Activated CD4-positive, alpha-beta memory T cell treated with anti-CD3 and anti-CD28 coated beads for 36 hours (primary cell): Measurements from ENCODE around the gene TCF7L2. TPM values are rescaled to one million over a fixed set of nuclear protein-coding genes. Genes with fewer than 3 reads are reported as not detected.
"Not testable (repeated sequence)": the region's sequence is repeated elsewhere in the genome, so short reads cannot be mapped to it uniquely, and the experiment has no call there.

Source experiments
- CTCF ChIA-PET: fragments of 350-600 bp; sonication (Branson Sonifier 250); formaldehyde crosslinking; loops from one replicate; lab custom pipeline; 2021; ENCODE audit warnings: antibody characterized with exemption, inconsistent platforms; lab: Charles Lee
- POLR2A ChIA-PET: fragments of 350-600 bp; sonication (Branson Sonifier 250); formaldehyde crosslinking; loops from one replicate; lab custom pipeline; 2021; ENCODE audit warnings: antibody characterized with exemption; lab: Charles Lee
- DNase-seq: peaks from one replicate; pipeline ENCODE4 v3.0.0-alpha.2; 2020
- H3K27ac Mint-ChIP-seq: one replicate; pipeline ENCODE4 v1.8.0; 2021; ENCODE audit warnings: mixed read lengths
- H3K27me3 Mint-ChIP-seq: one replicate; pipeline ENCODE4 v1.8.0; 2021; ENCODE audit warnings: mixed read lengths
- H3K36me3 Mint-ChIP-seq: one replicate; pipeline ENCODE4 v1.8.0; 2021; ENCODE audit warnings: mixed read lengths
- H3K4me1 Mint-ChIP-seq: one replicate; pipeline ENCODE4 v1.8.0; 2021; ENCODE audit warnings: low read depth, mixed read lengths
- H3K4me3 Mint-ChIP-seq: one replicate; pipeline ENCODE4 v1.8.0; 2021; ENCODE audit warnings: mild to moderate bottlenecking, mixed read lengths
- H3K9me3 Mint-ChIP-seq: one replicate; pipeline ENCODE4 v1.8.0; 2021; ENCODE audit warnings: mixed read lengths
- intact Hi-C: fragments of 100-400 bp; cut with micrococcal nuclease; formaldehyde crosslinking; loops from one replicate; pipeline ENCODE4 v1.15.1; 2023
- total RNA-seq, 2 experiments: library from RNA; stranded (reverse); gene quantifications; one replicate each; pipeline ENCODE4 v1.2.3, GENCODE V29; 2021

The TCF7L2 gene
- total RNA-seq, 2 experiments from 2014 or later, result 0.71 to 1.5 TPM

DNA sequence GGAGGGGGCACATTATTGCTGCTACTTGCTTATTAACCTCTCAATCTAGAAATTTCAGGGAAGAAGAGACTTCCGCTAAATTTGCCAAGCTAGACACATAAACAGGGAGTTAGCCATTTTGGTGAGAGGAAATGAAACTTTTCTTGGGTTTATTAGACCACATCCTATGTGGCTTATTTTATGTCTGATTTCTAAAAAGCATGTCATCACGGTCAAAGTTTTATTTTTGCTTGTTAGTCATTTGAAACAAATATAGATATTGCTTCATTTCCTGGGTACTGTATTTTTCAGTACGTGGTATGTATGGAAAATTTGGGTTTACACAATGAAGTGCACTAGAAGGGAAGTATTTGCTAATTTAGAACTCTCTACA is 144.1 kb downstream of the TCF7L2 start:
- DNase-seq, result no peak
- H3K9me3 Mint-ChIP-seq, result peaks cover 3% of the 10 kb centered on the region
- H3K36me3 Mint-ChIP-seq, result no peaks in the 10 kb centered on the region
- no peaks in the 10 kb centered on the region for H3K27me3 Mint-ChIP-seq
- H3K4me1 Mint-ChIP-seq, result peaks cover 16% of the 10 kb centered on the region
- H3K27ac Mint-ChIP-seq, result no peak overlapping the region
- intact Hi-C loops, result loop anchor here (1.0 kb wide), 2 partner anchors 108 to 113 kb away; no protein-coding TSS in a partner anchor
- ChIA-PET CTCF (no interaction called here), POLR2A (no interaction called here)
- H3K4me3 Mint-ChIP-seq, result no peak overlapping the region

- H3K4me3 Mint-ChIP-seq, result no peak overlapping the region
- H3K9me3 Mint-ChIP-seq, result peaks cover 3% of the 10 kb centered on the region
- ChIA-PET POLR2A (no interaction called here), CTCF (no interaction called here)
- intact Hi-C loops, result no loop called here
- no peak overlapping the region for H3K27ac Mint-ChIP-seq
- no peaks in the 10 kb centered on the region for H3K36me3 Mint-ChIP-seq
- DNase-seq, result no peak
- peaks cover 16% of the 10 kb centered on the region for H3K4me1 Mint-ChIP-seq
- H3K27me3 Mint-ChIP-seq, result no peaks in the 10 kb centered on the region
Measured at GRCh38 chr10:113095419-113096127, 145.5 kb downstream of the TCF7L2 start.

- peaks cover 3% of the 10 kb centered on the region for H3K9me3 Mint-ChIP-seq
- no peaks in the 10 kb centered on the region for H3K36me3 Mint-ChIP-seq
- no peak overlapping the region for H3K27ac Mint-ChIP-seq
- intact Hi-C loops, result no loop called here
- CTCF ChIA-PET, result no interaction called here
- no peak for DNase-seq
- POLR2A ChIA-PET, result no interaction called here
- H3K27me3 Mint-ChIP-seq, result no peaks in the 10 kb centered on the region
- no peak overlapping the region for H3K4me3 Mint-ChIP-seq
- peaks cover 16% of the 10 kb centered on the region for H3K4me1 Mint-ChIP-seq
Measured at GRCh38 chr10:113096128-113096996, 146.3 kb downstream of the TCF7L2 start.

DNA sequence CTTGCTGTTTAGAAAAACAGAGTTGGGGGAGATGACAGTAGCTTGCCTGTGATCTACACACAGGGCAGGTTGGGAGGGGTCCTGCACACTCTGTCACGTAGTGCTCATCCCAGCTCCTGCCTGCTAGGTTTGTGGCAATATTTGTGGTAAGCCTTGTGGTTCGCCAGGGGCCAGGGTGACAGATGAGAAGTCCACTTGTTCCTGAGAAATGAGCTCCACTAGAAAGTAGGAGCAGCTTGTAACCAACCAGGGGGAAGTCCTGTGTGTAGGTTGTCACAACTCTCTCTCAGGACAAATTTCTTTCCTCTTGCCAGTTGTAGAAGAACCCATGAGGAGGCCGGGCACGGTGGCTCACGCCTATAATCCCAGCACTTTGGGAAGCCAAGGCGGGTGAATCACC is 147.0 kb downstream of the TCF7L2 start:
- DNase-seq, result no peak
- Mint-ChIP-seq H3K4me3 (no peak overlapping the region), H3K27ac (no peak overlapping the region), H3K27me3 (no peaks in the 10 kb centered on the region), H3K9me3 (peaks cover 3% of the 10 kb centered on the region), H3K36me3 (no peaks in the 10 kb centered on the region), H3K4me1 (peaks cover 16% of the 10 kb centered on the region)
- ChIA-PET CTCF (no interaction called here), POLR2A (no interaction called here)
- intact Hi-C loops, result no loop called here

DNA sequence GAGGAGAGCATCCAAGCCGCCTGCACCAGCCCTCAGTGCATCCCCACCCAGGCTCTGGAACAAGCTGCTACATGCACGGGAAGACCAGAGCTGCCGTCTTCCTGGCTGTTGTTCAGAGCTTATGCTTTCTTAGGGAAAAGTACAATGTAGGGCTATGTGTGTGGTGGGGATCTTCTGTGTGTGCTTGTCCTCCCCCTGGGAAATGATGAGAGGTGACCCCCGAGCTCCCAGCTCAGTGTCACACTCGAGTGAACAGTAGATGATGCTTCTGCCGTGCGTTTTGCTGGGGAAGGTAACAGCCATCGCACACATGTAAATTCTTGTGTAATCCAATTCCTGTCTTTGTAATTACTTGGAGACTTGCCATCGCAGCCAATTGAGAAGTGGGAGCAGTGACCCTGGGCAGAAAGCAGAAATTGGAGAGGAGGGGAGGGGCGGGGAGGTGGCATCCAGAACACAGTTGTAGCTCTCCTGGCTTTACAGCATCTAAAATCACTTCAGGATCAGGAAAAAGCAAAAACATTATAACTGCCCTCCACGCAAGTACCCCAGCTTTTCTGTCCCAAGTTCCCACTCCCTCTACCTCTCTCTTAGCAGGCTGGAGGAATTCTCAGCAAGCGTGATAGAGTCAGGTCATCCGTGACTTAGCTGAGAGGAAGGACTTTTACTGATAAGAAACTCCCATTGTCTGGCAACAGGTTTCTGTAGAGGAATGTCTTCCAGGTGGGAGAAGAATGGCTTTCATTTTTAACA is 149.6 kb downstream of the TCF7L2 start:
- Mint-ChIP-seq H3K9me3 (no peaks in the 10 kb centered on the region), H3K27ac (no peak overlapping the region), H3K27me3 (no peaks in the 10 kb centered on the region), H3K36me3 (no peaks in the 10 kb centered on the region), H3K4me3 (no peak overlapping the region), H3K4me1 (peaks cover 1% of the 10 kb centered on the region)
- CTCF ChIA-PET, result no interaction called here
- intact Hi-C loops, result no loop called here
- POLR2A ChIA-PET, result no interaction called here
- no peak for DNase-seq

- Mint-ChIP-seq H3K27me3 (no peaks in the 10 kb centered on the region), H3K4me3 (no peak overlapping the region), H3K27ac (no peak overlapping the region), H3K9me3 (no peaks in the 10 kb centered on the region), H3K36me3 (no peaks in the 10 kb centered on the region), H3K4me1 (no peaks in the 10 kb centered on the region)
- CTCF ChIA-PET, result no interaction called here
- intact Hi-C loops, result no loop called here
- DNase-seq, result no peak
- POLR2A ChIA-PET, result no interaction called here
Measured at GRCh38 chr10:113100281-113100680, 150.2 kb downstream of the TCF7L2 start.

GRCh38 chr10:113103131-113103840 is 153.2 kb downstream of the TCF7L2 start:
- no peaks in the 10 kb centered on the region for H3K36me3 Mint-ChIP-seq
- no peaks in the 10 kb centered on the region for H3K27me3 Mint-ChIP-seq
- ChIA-PET POLR2A (no interaction called here), CTCF (no interaction called here)
- no peaks in the 10 kb centered on the region for H3K9me3 Mint-ChIP-seq
- H3K4me3 Mint-ChIP-seq, result no peak overlapping the region
- H3K4me1 Mint-ChIP-seq, result no peaks in the 10 kb centered on the region
- intact Hi-C loops, result no loop called here
- DNase-seq, result no peak
- no peak overlapping the region for H3K27ac Mint-ChIP-seq

- Mint-ChIP-seq H3K36me3 (no peaks in the 10 kb centered on the region), H3K27me3 (peaks cover 3% of the 10 kb centered on the region), H3K27ac (no peak overlapping the region), H3K4me1 (no peaks in the 10 kb centered on the region), H3K4me3 (no peak overlapping the region), H3K9me3 (no peaks in the 10 kb centered on the region)
- POLR2A ChIA-PET, result no interaction called here
- intact Hi-C loops, result no loop called here
- CTCF ChIA-PET, result no interaction called here
- DNase-seq, result no peak
Measured at GRCh38 chr10:113104047-113104446, 154.0 kb downstream of the TCF7L2 start.

- CTCF ChIA-PET, result interaction anchor here (1.4 kb wide), 1 partner anchor 632 kb away, joined by 4 read pairs; no protein-coding TSS in a partner anchor
- no peaks in the 10 kb centered on the region for H3K4me1 Mint-ChIP-seq
- peaks cover 6% of the 10 kb centered on the region for H3K27me3 Mint-ChIP-seq
- H3K36me3 Mint-ChIP-seq, result no peaks in the 10 kb centered on the region
- no peaks in the 10 kb centered on the region for H3K9me3 Mint-ChIP-seq
- H3K4me3 Mint-ChIP-seq, result no peak overlapping the region
- POLR2A ChIA-PET, result no interaction called here
- H3K27ac Mint-ChIP-seq, result no peak overlapping the region
- intact Hi-C loops, result no loop called here
- peak; percentile 43 for DNase-seq
Measured at GRCh38 chr10:113108194-113108835, 158.3 kb downstream of the TCF7L2 start.

DNA sequence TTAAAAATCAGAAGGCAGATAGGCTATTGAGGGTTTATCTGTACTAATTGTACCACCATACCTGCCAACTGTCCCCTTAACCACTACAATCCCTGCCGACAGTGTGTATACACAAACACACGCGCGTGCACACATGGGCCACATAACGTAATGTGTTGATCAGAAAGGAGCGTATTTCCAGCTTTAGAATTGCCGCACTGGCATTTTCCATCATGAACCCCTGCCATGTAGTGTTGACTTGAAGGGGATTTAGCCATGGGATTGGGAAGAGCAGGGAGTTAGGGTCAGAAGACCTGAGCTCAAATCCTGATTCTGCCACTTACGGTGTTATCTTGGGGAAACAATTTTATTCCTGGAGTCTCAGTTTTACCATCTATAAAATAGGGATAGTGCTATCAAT is 158.9 kb downstream of the TCF7L2 start:
- intact Hi-C loops, result no loop called here
- H3K27me3 Mint-ChIP-seq, result peaks cover 6% of the 10 kb centered on the region
- CTCF ChIA-PET, result interaction anchor here (0.9 to 1.4 kb wide), 2 partner anchors 9 to 633 kb away, joined by 4 read pairs; no protein-coding TSS in a partner anchor

GRCh38 chr10:113109482-113109881 is 159.4 kb downstream of the TCF7L2 start:
- H3K27me3 Mint-ChIP-seq, intact Hi-C loops, POLR2A ChIA-PET, H3K9me3 Mint-ChIP-seq, H3K36me3 Mint-ChIP-seq, DNase-seq, H3K4me1 Mint-ChIP-seq, H3K27ac Mint-ChIP-seq, H3K4me3 Mint-ChIP-seq: not testable (repeated sequence)
- CTCF ChIA-PET, result interaction anchor here (0.9 to 1.4 kb wide), 2 partner anchors 8 to 633 kb away, joined by 4 read pairs; no protein-coding TSS in a partner anchor

More for the DNA sequence above, 158.9 kb downstream of the TCF7L2 start:
- POLR2A ChIA-PET, result no interaction called here
- no peaks in the 10 kb centered on the region for H3K36me3 Mint-ChIP-seq
- H3K9me3 Mint-ChIP-seq, result no peaks in the 10 kb centered on the region
- no peak overlapping the region for H3K4me3 Mint-ChIP-seq
- no peaks in the 10 kb centered on the region for H3K4me1 Mint-ChIP-seq
- DNase-seq, result no peak
- H3K27ac Mint-ChIP-seq, result no peak overlapping the region
